HEK293T (cell line): Measurements from ENCODE around the gene CBX4.

Experiments used
- ARNT ChIP-seq: fragments of 450-650 bp; IDR thresholded peaks from 2 replicates; pipeline ENCODE4 v1.6.1; 2017; ENCODE audit warnings: mild to moderate bottlenecking
- BHLHE40 ChIP-seq: fragments of 450-650 bp; IDR thresholded peaks from 2 replicates; pipeline ENCODE4 v1.6.1; 2016; ENCODE audit warnings: mild to moderate bottlenecking, moderate library complexity, borderline replicate concordance
- CTBP1 ChIP-seq: fragments of 450-650 bp; IDR thresholded peaks from 2 replicates; pipeline ENCODE4 v1.6.1; 2016; ENCODE audit warnings: borderline replicate concordance
- ELF4 ChIP-seq: fragments of 450-650 bp; IDR thresholded peaks from 2 replicates; pipeline ENCODE4 v1.6.1; 2017; ENCODE audit warnings: antibody characterized with exemption
- FOXA1 ChIP-seq: fragments of 450-650 bp; IDR thresholded peaks from 2 replicates; pipeline ENCODE4 v1.6.1; 2016; ENCODE audit warnings: mild to moderate bottlenecking
- FOXK2 ChIP-seq: fragments of 450-650 bp; IDR thresholded peaks from 2 replicates; pipeline ENCODE4 v1.6.1; 2016; ENCODE audit warnings: mild to moderate bottlenecking
- FOXM1 ChIP-seq: fragments of 450-650 bp; IDR thresholded peaks from 2 replicates; pipeline ENCODE4 v1.6.1; 2017; ENCODE audit warnings: mild to moderate bottlenecking, borderline replicate concordance
- HDGF ChIP-seq: fragments of 450-650 bp; IDR thresholded peaks from 2 replicates; pipeline ENCODE4 v1.6.1; 2017; ENCODE audit warnings: antibody characterized with exemption, borderline replicate concordance
- PKNOX1 ChIP-seq: fragments of 450-650 bp; IDR thresholded peaks from 2 replicates; pipeline ENCODE4 v1.6.1; 2016
- SP1 ChIP-seq: fragments of 450-650 bp; IDR thresholded peaks from 2 replicates; pipeline ENCODE4 v1.6.1; 2017
- TARDBP ChIP-seq: fragments of 450-650 bp; IDR thresholded peaks from 2 replicates; pipeline ENCODE4 v1.6.1; 2016
- ZNF384 ChIP-seq: fragments of 450-650 bp; IDR thresholded peaks from 2 replicates; pipeline ENCODE4 v1.6.1; 2016

- TF ChIP-seq ELF4 = no peak
- TF ChIP-seq CTBP1 = no peak
- TF ChIP-seq SP1 = no peak
- TF ChIP-seq TARDBP = no peak
- TF ChIP-seq BHLHE40 = no peak
- TF ChIP-seq ARNT = no peak
- TF ChIP-seq PKNOX1 = no peak
- TF ChIP-seq ZNF384 = no peak
- TF ChIP-seq HDGF = no peak
- TF ChIP-seq FOXA1 = no peak
- TF ChIP-seq FOXK2 = no peak
- no peak for TF ChIP-seq FOXM1
Observed at GRCh38 chr17:79811868-79812352, 27.3 kb downstream of the CBX4 start.
